Cardiac fibroblast (primary cell): Measurements from ENCODE around the gene EVI5L.
"Not testable (repeated sequence)": the region's sequence is repeated elsewhere in the genome, so short reads cannot be mapped to it uniquely, and the experiment has no call there.

Experiments
- DNase-seq, 2 donors: peaks; one replicate each; pipeline versions ENCODE4 v3.0.0 to v3.0.0-alpha.2; 2010; ENCODE audit warnings: low read depth in 2 of 2
- H3K4me3 ChIP-seq, 2 donors: replicated peaks in 1 of 2; 1 replicate in 1 of 2; 2 replicates in 1 of 2; pipeline ENCODE4 v1.5.1; 2011; ENCODE audit warnings: low read depth in 2 of 2, low read length in 2 of 2, mild to moderate bottlenecking in 2 of 2, moderate library complexity in 1 of 2
- TF ChIP-seq, protein P1 (sequence below): IDR thresholded peaks from one replicate; pipeline ENCODE4 v1.5.1; 2011; ENCODE audit warnings: low read depth, mild to moderate bottlenecking, low read length, inconsistent platforms

Gene EVI5L

DNA sequence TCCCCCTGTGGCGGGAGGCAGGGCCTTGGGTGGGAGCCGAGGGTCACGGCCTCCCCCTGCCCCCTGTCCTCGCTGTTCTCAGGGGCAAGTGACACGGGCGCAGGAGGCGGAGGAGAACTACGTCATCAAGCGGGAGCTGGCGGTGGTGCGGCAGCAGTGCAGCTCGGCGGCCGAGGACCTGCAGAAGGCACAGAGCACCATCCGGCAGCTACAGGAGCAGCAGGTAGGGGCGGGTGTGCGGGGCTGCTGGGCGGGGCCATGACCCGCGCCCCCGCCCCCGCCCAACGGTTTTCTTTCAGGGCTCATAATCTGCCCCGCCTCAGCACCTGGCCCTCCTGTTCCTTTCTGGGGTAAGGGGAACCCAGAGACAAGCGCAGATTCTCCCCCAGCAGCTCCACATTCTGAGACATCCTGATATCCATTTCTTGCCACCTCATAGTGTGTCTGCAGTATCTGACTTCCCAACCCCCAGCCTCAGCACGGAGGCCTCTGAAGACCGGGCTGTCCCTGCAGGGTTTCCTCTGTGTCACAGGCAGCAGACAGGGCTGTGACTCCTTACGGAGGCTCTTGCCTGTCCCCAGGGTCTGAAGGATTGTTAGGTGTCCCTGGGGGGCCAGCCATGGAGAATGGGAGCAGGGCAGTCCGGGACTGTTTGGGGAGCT lies 28.2 kb downstream of the EVI5L start:
- no peak for DNase-seq
- H3K4me3 ChIP-seq: no peak overlapping the region
- TF ChIP-seq, protein P1, sequence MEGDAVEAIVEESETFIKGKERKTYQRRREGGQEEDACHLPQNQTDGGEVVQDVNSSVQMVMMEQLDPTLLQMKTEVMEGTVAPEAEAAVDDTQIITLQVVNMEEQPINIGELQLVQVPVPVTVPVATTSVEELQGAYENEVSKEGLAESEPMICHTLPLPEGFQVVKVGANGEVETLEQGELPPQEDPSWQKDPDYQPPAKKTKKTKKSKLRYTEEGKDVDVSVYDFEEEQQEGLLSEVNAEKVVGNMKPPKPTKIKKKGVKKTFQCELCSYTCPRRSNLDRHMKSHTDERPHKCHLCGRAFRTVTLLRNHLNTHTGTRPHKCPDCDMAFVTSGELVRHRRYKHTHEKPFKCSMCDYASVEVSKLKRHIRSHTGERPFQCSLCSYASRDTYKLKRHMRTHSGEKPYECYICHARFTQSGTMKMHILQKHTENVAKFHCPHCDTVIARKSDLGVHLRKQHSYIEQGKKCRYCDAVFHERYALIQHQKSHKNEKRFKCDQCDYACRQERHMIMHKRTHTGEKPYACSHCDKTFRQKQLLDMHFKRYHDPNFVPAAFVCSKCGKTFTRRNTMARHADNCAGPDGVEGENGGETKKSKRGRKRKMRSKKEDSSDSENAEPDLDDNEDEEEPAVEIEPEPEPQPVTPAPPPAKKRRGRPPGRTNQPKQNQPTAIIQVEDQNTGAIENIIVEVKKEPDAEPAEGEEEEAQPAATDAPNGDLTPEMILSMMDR: no peak

DNA sequence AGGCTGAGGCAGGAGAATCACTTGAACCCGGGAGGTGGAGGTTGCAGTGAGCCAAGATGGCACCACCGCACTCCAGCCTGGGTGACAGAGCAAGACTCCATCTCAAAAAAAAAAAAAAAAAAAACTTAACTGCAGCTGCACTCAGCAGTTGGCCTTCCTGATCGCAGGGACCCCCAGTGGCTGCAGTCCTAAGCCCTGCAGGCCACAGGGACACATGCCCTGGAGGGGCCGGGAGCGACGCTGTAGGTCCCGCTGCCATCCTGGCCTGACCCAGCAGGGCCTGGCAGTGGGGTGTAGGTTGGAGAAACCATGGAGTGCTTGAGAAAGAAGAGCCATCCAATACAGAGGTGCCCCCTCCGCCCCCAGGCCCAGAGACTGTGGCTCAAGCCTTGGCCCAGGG lies 29.1 kb downstream of the EVI5L start:
- H3K4me3 ChIP-seq, DNase-seq: not testable (repeated sequence)

DNA sequence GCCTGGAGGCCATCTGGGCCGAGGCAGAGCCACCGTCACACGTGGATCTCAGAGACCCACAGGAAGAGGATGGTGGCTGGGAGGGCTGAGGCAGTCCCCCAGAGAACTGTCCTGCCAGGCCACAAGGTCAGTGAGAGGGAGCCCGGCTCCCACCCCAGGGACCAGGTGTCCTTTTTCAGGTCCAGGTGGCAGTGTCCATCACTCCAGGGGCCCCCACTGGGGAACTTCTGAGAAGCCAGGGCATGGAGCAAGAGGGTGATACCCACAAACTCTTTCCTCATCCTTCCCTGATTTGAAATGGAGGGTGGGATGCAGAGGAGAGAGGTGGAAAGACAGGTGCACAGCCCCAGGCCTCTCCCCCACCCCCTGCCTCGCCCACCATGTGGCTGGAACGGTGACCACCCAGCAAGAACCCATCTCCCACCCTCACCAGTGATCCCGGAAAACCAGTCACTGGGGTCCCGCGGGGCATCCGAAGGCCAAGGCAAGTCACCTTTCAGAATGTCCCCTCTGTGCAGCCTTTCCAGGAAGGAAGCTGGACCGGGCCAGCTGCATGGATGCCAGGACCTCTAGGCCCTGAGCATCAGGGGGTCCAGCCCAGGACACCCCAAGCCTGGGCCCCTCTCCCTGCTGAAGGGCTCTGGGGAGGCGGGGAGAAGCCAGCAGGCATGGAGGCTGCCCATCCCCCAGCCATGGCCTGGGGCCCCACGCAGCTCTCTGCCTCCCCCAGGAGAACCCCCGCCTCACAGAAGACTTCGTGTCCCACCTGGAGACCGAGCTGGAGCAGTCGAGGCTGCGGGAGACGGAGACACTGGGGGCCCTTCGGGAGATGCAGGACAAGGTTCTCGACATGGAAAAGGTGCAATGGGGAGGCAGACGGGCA lies 30.1 kb downstream of the EVI5L start:
- TF ChIP-seq, protein P1: no peak
- no peak for DNase-seq
- no peak overlapping the region for H3K4me3 ChIP-seq

DNA sequence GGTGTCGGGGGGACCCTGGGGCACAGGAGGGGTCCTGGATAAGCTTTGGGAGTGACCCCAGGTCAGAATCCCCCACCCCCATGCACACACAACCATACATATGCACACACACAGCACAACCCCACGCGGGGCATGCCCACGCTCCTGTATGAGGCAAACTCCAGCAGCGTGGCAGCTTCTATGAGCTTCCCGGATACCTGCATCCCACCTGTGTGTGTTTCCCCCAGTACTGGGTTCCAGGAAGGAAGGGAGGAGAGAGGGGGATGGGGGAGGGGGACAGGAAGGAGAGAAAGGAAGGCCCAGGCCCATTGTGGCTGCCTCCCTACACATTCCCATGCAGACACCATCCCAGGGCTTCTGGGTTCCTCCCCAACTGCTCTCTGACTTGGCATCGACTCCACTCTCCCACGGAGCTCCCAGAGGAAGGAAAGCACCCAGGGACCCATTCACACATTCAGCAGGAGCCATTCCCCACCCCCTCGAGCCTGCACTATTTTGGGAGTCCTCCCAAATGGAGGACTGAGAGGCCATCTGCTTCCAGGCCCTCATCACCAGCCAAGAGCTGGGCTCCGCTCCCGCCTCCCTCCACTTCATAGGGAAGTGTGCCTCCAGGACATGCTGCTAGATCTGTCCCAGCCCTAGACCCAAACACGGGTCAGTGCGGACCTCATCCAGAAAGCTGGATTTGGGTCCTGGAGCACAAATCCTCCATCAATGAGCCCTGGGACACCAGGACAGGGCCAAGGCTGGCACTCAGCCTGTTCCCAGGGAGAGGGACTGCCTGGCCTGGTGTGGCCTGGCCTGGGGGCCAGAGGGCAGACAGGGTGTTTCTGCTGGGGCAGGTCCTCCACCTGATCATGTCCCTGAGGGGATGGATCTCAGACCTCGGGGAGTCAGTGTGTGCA lies 30.9 kb downstream of the EVI5L start:
- H3K4me3 ChIP-seq: no peak overlapping the region
- TF ChIP-seq, protein P1: no peak
- no peak for DNase-seq

DNA sequence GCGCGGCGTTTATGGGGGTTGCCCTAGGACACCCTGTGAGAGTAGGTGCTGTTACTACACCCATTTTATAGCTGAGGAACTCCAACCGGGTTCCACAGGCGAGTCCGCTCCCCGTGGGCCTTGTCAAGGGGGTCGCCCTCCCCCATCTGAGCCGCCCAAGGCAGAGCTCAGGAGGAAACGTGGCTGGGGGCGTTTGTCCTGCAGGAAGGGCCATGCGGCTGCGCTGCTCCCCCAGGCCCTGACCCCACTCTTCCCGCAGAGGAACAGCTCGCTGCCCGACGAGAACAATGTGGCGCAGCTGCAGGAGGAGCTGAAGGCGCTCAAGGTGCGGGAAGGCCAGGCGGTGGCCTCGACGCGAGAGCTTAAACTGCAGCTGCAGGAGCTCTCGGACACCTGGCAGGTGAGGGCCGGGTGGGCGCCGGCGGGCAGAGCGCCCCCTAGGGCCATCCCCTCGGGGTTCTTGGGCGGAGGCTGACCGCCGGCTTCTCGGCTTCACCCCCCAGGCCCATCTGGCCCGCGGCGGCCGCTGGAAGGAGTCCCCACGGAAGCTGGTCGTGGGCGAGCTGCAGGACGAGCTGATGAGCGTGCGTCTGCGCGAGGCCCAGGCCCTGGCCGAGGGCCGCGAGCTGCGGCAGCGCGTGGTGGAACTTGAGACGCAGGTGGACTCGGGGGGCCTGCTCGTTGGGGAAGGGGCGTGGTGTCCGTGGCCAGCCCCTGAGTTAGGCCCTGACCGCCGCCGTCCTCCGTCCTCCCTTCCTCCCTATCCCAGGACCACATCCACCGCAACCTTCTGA lies 31.8 kb downstream of the EVI5L start:
- peak overlapping the region in 1 of 2 donors; percentile 3 for H3K4me3 ChIP-seq
- no peak for DNase-seq
- TF ChIP-seq, protein P1: no peak

DNA sequence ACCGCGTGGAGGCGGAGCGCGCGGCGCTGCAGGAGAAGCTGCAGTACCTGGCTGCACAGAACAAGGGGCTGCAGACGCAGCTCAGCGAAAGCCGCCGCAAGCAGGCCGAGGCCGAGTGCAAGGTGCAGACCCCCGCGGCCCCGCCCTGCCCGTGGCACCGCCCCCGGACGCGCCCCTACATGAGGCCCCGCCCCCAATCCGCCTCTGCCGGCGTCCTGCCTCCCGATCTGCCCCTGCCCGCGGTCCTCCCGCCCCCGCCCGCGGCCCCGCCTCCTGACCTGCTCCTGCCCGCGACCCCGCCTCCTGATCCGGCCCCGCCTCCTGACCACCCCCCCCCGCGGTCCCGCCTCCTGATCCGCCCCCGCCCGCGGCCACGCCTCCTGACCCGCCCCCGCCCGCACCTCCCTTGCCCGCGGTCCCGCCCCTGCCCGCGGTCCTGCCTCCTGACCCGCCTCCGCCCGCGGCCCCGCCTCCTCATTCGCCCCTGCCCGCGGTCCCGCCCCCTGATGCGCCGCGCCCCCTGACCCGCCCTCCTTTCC lies 32.5 kb downstream of the EVI5L start:
- TF ChIP-seq, protein P1: no peak
- peak; percentile 26 to 75 for DNase-seq
- H3K4me3 ChIP-seq: peak overlapping the region in 1 of 2 donors; percentile 3
